ENCODE results near the gene DNAJC5G. TPM values are rescaled to one million over a fixed set of nuclear protein-coding genes. Genes with fewer than 3 reads are reported as not detected.

DNAJC5G gene
- total and polyA plus RNA-seq, 2 of the 13 experiments (the other 11 are each of a cell fraction or from before 2014, with no cell fraction given) = 0.05 TPM; not detected in 1

DNA sequence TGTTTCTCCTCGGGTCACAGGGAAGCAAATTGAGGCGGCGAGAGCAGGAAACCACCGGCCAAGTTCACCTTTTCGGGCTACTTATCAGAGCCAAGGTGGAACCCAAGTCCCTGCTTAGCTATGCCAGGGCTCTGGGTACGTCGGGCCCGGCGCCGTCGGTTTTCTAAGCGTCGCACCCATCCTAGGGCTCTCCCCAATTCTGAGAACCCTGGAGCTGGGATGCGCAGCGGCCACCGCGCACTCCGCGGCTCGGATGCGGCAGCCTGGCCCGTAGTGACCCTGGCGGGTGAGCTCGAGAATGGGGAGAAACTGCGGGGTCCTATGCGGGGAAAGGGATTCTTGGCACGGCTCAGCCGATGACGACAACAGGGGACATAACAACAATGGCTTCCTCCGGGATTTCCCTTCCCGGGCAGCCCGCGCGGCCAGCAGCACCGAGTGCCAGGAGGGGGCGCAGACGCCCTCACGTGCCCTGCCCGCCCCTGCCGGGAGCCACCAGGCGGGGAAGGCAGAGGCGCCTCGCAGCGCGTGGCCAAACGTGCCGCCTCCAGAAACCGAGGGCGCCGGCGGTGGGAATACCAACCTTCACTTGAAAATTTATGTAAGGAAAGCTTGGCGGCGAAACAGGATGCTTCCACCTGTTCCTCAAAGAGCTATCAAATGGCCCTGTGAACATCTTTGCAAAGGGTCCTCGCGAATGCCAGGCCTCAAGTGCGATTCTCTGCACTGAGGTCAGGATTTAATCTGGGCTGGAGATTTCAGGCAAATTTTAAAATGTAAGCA, 10.3 kb upstream of the DNAJC5G start (continued):
- TF ChIP-seq, protein P1, sequence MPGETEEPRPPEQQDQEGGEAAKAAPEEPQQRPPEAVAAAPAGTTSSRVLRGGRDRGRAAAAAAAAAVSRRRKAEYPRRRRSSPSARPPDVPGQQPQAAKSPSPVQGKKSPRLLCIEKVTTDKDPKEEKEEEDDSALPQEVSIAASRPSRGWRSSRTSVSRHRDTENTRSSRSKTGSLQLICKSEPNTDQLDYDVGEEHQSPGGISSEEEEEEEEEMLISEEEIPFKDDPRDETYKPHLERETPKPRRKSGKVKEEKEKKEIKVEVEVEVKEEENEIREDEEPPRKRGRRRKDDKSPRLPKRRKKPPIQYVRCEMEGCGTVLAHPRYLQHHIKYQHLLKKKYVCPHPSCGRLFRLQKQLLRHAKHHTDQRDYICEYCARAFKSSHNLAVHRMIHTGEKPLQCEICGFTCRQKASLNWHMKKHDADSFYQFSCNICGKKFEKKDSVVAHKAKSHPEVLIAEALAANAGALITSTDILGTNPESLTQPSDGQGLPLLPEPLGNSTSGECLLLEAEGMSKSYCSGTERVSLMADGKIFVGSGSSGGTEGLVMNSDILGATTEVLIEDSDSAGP (CRISPR knock-in tag; IDR thresholded peaks at IDR 0.05; ENCODE audit: borderline replicate concordance) = peak; percentile 89
- TF ChIP-seq ZNF781 (CRISPR knock-in tag; IDR thresholded peaks at IDR 0.05; ENCODE audit: borderline replicate concordance, not compliant biosample characterization) (no peak), ZNF34 (CRISPR knock-in tag; IDR thresholded peaks at IDR 0.05; ENCODE audit: borderline replicate concordance) (no peak), ZNF281 (CRISPR knock-in tag; IDR thresholded peaks at IDR 0.05; ENCODE audit: borderline replicate concordance) (peak; percentile 54; the same call in 1 of the 2 replicates), ZNF850 (CRISPR knock-in tag; conservative IDR thresholded peaks at IDR 0.05) (no peak), ZNF124 (CRISPR knock-in tag; IDR thresholded peaks at IDR 0.05) (no peak), MAZ (IDR thresholded peaks at IDR 0.05; ENCODE audit: borderline replicate concordance, low read depth, low read length) (no peak), MAZ (CRISPR knock-in tag; IDR thresholded peaks at IDR 0.05; ENCODE audit: low read depth) (peak; percentile 91), CEBPG (CRISPR knock-in tag; IDR thresholded peaks at IDR 0.05) (no peak), ISX (CRISPR knock-in tag; conservative IDR thresholded peaks at IDR 0.05) (peak; percentile 40; the same call in 1 of the 2 replicates), FIP1L1 (IDR thresholded peaks at IDR 0.05; ENCODE audit: borderline replicate concordance, insufficient read depth, low read depth, low read length) (no peak), ZNF776 (CRISPR knock-in tag; IDR thresholded peaks at IDR 0.05) (peak; percentile 53; the same call in 1 of the 2 replicates), KLF6 (CRISPR knock-in tag; IDR thresholded peaks at IDR 0.05) (peak; percentile 86), GATAD1 (CRISPR knock-in tag; IDR thresholded peaks at IDR 0.05) (peak; percentile 53), GLI4 (CRISPR knock-in tag; IDR thresholded peaks at IDR 0.05; ENCODE audit: borderline replicate concordance) (peak; percentile 66; the same call in 1 of the 2 replicates), EHMT2 (IDR thresholded peaks at IDR 0.05; ENCODE audit: borderline replicate concordance, low read depth, low read length) (no peak), SPEN (CRISPR knock-in tag; IDR thresholded peaks at IDR 0.05; ENCODE audit: low read depth) (no peak), TEAD3 (CRISPR knock-in tag; optimal IDR thresholded peaks at IDR 0.05; ENCODE audit: borderline replicate concordance) (peak; percentile 73), FOXK2 (IDR thresholded peaks at IDR 0.05) (no peak), CSRNP1 (CRISPR knock-in tag; IDR thresholded peaks at IDR 0.05) (no peak; the same call in 1 of the 2 replicates), TCF12 (IDR thresholded peaks at IDR 0.05) (no peak), TCF12 (CRISPR knock-in tag; IDR thresholded peaks at IDR 0.05) (no peak)
- TF ChIP-seq, protein P2, sequence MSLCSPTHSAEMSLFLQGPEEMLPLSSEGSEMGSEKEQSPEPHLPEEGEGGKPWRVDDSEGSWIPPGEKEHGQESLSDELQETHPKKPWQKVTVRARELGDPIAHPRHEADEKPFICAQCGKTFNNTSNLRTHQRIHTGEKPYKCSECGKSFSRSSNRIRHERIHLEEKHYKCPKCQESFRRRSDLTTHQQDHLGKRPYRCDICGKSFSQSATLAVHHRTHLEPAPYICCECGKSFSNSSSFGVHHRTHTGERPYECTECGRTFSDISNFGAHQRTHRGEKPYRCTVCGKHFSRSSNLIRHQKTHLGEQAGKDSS (CRISPR knock-in tag; IDR thresholded peaks at IDR 0.05; ENCODE audit: borderline replicate concordance, low read depth) = no peak; the same call in 1 of the 2 replicates
